HG02884 (cell line): Measurements from ENCODE around the gene NLRC5.

Source experiments
- ATAC-seq: cut with Tn5 transposase; IDR thresholded peaks from one replicate; pipeline ENCODE4 v1.9.1; 2021; ENCODE audit warnings: mild to moderate bottlenecking, moderate library complexity; ENCODE audit not compliant: unreplicated experiment

NLRC5 gene

DNA sequence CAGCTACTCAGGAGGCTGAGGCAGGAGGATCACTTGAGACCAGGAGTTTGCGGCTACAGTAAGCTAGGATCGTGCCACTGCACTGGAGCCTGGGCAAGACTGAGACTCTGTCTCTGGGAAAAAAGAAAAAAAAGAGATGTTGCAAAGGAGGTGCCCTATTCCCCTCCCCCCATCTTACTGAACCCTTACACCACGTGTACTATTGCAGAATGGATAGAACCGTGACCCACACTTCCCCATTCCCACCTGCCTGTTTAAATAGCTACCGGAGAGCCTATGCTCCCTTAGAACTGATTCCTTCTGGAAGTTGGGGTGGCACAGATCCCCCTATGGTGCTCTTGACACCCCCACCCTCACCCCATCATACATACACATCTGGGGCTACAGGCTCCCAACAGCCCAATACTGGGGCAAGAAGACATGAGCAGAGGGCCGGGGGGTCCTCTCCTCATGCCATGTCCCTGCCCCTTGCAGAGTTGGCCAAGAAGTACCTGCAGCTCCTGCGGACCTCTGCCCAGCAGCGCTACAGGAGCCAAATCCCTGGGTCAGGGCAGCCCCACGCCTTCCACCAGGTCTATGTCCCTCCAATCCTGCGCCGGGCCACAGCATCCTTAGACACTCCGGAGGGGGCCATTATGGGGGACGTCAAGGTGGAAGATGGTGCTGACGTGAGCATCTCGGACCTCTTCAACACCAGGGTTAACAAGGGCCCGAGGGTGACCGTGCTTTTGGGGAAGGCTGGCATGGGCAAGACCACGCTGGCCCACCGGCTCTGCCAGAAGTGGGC is 35.7 kb downstream of the NLRC5 start:
- ATAC-seq: no peak

DNA sequence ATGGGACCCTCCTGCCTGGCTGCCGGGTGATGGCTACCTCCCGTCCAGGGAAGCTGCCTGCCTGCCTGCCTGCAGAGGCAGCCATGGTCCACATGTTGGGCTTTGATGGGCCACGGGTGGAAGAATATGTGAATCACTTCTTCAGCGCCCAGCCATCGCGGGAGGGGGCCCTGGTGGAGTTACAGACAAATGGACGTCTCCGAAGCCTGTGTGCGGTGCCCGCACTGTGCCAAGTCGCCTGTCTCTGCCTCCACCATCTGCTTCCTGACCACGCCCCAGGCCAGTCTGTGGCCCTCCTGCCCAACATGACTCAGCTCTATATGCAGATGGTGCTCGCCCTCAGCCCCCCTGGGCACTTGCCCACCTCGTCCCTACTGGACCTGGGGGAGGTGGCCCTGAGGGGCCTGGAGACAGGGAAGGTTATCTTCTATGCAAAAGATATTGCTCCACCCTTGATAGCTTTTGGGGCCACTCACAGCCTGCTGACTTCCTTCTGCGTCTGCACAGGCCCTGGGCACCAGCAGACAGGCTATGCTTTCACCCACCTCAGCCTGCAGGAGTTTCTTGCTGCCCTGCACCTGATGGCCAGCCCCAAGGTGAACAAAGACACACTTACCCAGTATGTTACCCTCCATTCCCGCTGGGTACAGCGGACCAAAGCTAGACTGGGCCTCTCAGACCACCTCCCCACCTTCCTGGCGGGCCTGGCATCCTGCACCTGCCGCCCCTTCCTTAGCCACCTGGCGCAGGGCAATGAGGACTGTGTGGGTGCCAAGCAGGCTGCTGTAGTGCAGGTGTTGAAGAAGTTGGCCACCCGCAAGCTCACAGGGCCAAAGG is 36.8 kb downstream of the NLRC5 start:
- no peak for ATAC-seq

DNA sequence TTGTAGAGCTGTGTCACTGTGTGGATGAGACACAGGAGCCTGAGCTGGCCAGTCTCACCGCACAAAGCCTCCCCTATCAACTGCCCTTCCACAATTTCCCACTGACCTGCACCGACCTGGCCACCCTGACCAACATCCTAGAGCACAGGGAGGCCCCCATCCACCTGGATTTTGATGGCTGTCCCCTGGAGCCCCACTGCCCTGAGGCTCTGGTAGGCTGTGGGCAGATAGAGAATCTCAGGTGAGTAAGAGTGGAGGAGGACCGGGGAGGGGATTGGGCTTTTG is 37.4 kb downstream of the NLRC5 start:
- no peak for ATAC-seq

DNA sequence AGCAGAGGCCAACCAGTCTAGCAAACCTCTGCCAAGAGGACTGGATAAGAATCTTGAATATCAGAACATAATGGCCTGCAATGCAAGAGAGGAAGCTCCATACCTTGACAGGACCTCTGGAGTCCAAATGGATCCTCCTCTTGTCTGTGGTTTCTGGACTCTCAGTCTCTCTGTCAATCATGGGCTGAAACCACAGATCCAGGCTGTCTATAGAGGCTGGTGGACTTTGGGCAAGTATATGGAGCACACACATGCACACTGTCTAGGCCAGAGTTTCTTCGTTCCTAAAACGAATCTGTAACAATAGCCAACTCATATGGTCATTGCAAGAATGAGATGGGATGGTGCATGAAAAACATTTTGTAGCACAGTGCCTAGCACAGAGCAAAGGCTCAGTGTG is 37.7 kb downstream of the NLRC5 start:
- no peak for ATAC-seq

DNA sequence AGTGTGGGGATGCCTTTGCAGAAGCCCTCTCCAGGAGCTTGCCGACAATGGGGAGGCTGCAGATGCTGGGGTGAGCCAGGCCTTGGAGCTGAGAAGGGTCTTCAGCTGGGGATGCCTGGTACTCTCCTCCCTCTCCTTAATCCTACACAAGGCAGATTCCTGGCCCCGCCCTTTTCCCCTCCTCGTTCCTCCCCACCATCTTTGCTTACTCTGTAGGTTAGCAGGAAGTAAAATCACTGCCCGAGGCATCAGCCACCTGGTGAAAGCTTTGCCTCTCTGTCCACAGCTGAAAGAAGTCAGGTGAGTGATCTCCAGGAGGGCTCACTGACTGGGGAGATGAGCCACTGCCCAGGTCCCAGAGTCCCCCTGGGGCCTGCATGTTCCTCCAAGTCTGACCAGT is 38.7 kb downstream of the NLRC5 start:
- ATAC-seq: no peak

DNA sequence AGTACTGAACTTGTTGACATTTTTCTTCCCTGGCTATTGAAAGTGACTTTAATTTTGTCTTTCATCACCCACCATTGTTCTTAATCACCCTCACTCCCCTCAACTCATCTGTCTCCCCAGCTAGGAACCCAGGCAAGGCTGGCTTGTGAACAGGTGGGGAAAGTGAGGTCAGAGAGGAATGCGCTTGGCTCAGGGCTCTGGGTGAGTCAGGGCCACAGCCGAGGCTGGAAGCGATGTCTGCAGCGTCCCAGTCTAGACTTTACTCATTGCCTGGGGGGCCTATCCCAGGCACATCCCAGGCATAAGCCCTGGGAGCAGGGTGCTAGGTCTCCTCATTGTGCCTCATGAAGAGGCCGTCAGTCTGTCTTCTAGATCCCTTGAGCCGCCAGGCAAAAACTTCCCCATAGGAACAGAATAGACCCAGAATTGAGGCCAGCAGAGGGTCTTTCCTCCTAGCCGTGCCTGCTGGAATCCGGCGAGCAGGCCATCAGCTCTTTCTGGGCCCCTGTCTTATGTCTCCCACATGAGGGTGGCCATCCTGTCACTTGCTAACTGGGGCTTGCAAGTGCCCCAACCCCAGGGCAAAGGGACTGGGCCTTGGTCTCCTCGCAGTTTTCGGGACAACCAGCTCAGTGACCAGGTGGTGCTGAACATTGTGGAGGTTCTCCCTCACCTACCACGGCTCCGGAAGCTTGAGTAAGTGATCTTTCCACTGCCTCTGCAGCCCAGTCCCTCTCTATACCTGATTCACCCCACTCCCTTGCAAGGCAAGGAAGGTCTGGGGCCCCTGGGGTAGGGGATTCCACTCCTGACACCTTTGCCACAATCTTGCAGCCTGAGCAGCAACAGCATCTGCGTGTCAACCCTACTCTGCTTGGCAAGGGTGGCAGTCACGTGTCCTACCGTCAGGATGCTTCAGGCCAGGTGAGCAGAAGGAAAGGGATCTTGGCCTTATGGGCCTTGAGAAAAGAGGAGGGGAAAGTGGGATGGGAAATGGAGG is 40.1 kb downstream of the NLRC5 start:
- no peak for ATAC-seq

DNA sequence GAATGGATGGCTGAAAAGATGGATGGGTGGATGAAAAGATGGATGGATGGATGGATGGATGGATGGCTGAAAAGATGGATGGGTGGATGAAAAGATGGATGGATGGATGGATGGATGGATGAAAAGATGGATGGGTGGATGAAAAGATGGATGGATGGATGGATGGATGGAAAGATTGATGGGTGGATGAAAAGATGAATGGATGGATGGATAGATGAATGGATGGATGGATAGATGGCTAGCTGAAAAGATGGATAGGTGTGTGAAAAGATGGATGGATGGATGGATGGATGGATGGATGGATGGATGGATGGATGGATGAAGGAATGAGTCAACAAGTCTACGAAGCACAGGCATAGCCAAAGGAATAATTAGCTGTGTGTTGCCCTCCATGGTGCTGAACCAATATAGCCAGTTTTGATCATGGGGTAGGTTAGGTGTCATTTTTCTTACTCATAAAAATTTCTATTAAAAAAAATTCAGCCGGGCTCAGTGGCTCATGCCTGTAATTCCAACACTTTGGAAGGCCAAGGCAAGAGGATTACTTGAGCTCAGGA is 41.1 kb downstream of the NLRC5 start:
- no peak for ATAC-seq

DNA sequence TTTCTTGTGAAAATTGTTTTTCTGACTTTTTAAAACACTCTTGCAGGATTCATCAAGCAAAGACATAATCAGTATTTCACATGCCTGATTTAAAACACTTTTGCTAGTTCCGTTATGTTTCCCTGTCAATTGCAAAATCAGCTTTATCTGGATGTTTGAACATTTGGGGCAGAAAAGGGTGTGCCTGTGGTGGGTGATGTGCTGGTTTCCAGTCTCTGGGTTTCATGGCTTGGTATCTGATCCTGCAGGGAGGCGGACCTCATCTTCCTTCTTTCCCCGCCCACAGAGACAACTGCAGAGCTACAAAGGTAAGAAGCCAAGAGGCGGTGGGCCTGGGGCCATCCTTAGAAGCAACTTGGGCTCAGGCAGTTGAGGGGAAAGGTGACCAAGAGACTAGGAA is 41.8 kb downstream of the NLRC5 start:
- no peak for ATAC-seq

DNA sequence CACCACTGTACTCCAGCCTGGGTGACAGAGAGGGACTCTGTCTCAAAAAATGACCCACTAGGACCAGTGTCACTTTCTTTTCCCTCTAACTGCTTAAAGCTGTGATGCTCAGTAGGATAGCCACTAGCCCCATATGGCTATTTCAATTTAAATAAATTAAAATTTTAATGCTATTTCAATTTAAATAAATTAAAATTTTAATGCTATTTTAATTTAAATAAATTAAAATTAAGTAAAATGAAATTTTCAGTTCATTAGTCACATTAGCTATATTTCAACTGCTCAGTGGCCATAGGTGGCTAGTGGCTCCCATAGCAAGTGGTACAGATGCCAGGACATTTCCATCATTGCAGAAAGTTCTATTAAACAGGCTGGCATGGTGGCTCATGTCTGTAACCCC is 43.0 kb downstream of the NLRC5 start:
- no peak for ATAC-seq

DNA sequence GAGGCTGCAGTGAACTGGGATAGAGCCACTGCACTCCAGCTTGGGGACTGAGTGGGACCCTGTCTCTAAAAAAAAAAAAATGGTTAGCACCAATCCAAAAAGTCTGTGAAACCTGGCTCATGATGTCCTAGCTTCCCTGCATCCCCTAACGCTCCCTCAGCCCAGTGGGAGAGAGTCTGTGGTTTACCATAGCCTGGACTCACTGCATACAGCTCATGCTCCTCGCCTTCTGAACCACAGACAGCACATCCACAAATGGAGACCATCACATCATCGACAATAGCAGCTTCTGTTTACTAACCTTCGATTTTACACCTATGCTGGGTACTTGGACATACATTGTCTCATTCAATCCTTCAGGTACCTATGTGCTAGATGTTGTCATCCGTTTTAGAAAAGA is 43.6 kb downstream of the NLRC5 start:
- ATAC-seq: no peak

DNA sequence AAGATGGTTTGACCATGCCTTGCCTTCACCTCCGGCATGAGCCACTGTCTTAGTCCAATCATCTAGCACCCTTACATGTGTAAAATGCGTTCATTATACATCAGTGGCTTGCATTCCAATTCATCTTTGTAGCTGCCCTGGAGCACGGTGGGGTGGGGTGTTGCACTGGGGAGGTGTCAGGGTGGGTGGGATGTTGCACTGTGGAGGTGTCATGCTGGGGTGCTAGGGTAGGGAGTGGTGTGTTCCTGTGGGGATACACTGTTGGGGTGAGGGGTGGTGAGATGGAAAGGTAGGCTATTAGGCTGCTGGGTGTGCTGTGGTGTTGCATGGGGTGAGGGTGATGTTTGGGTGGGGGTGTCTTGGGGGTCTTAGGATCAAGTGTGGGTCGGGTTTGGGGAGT is 47.0 kb downstream of the NLRC5 start:
- ATAC-seq: no peak

DNA sequence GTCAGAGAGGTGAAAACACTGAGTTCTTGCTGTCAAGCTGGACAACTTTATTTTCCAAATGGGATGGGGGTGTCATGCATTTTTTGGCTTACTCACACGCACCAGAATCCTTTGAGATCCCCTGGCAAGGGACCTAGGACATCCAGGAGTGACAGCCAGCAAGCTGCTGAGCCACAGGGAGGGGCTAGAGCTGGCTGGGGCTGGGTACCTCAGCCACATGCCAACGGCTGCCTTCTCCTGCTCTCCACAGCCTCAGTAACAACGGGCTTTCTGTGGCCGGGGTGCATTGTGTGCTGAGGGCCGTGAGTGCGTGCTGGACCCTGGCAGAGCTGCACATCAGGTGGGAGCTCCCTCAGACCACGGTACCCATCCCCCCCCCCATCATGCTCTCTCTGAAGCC is 47.6 kb downstream of the NLRC5 start:
- no peak for ATAC-seq

DNA sequence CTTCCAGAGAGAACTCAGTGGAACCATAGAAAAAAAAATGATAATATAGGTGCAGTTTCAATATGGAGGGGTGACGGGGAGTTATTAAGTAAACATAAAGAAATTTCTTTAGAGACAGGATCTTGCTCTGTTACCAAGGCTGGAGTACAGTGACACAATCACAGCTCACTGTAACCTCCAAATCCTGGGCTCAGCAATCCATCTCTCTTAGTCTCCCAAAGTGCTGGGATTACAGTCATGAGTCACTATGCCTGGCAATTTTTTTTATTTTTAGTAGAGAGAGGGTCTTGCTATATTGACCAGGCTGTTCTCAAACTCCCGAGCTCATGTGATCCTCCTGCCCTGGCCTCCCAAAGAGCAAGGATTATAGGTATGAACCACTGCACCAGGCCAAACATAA is 48.8 kb downstream of the NLRC5 start:
- ATAC-seq: no peak

DNA sequence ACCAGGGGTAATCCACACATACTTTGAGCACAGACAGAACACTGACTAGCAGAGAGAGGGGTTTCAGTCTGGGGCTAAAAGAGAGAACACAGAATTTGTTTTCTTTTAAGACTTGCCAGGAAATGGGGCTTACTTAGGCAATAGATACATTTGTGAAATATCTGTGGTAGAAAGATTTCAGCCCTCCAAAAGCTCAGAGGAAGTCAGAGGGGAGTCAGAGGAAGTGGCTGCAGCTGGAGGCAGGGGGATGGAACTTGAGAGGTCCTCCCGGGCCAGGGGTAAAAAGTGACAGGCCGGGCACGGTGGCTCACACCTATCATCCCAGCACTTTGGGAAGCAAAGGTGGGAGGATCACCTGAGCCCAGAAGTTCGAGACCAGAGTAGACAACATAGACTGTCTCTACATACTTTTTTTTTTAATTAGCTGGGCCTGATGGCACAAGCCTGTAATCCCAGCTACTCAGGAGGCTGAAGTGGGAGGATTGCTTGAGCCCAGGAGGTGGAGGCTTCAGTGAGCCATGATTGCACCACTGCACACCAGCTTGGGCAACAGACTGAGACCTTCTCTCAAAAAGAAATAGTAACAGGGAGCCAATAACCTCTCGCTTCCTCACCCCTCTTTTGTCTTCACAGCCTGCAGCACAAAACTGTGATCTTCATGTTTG is 49.9 kb downstream of the NLRC5 start:
- ATAC-seq: no peak

DNA sequence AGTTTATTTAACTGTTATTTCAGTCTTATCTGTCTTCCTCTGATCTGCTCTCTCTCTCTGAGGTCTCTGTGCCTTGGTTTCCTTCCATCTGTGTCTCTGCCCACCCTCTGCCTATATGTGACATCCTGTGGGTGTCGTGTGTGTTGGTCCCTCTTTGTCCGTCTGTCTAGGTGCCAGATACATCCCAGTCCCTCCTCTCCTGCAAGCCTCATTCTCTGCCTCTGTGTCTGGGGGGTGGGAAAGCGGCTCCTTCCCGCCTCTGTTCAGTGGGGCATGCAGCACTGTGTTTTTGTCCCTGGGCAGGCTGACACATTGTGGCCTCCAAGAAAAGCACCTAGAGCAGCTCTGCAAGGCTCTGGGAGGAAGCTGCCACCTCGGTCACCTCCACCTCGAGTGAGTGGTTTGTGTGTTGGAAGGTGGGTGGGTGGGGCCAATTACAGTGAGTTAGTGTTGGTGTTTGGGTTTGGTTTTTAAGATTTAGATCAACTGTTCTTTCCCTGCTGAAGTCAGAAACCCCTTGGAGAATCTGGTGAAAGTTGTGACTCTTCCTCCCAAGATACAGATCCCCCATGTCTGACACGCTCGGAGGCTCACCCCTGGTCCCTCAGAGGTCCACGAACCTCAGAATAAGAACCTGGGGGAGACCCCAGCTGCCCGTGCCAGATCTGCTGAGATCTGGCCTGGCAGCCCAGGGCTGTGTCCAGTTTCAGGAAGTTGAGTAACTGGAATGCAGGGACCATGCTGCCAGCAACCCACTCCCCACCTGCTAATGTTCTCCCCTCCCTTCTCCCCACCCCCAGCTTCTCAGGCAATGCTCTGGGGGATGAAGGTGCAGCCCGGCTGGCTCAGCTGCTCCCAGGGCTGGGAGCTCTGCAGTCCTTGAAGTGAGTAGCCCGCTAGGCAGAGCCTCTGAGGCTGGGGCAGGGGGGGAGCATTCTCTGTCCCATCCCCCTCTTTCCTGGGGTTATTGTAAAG is 52.1 kb downstream of the NLRC5 start:
- peak; percentile 2 for ATAC-seq

DNA sequence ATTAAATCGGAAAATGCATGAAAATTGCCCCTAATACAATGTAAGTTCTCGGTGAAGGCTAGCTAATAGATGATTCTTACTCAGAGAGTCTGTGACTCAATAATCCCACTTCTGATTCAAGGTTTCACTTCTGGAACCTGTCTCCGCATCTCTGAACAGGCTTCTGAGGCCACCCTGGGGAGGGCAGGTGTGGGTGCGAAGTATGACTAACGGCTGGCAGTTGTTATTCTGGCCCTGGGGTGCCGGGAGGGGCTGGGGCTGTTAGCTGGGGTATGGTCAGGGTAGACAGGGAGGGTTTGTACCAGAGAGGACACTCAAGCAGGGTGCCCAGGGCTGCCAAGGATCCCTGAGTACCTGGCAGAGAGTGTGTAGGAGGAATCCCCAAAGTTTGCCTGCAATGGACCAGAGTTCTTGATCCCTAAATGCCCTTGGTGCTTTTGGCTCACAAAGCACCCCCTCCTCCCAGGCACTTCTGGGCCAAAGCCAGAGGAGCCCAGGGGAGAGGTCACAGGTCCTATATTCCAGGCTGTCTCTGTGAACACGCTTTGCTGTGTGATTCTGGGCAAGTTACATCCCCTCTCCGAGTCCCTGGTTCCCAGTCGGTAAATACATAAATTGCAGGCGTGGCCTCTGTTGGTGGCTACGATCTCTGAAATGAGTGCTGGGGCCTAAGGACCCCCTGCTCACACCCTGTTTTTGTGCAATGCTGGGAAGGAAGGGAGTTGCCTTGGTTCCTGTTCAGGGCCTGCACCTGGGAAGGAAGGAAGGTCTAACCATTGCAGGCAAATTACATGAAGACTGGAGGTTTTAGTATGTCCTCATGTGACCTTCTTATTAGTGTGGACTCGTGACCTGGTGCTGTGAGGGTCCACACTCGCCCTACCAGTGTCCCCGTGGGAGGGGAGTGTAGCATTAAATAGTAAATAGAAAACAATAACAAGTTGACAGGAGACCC is 53.1 kb downstream of the NLRC5 start:
- ATAC-seq: peak; percentile 72

DNA sequence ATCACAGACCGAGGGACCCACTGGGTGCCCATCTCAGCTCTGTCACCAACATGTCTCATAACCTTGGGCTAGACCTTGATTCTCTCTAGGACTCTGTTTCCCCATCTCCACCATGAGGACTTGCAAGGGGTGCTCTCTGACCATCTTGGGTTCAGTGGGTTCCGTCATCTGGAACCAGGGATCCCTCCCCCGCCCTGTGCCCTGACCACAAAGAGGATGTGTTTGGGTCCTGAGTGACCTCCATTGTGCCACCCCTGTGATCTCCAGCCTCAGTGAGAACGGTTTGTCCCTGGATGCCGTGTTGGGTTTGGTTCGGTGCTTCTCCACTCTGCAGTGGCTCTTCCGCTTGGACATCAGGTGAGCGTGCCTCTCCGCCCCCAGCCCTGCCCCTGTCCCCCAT is 53.9 kb downstream of the NLRC5 start:
- no peak for ATAC-seq
